HG02759 (cell line): ENCODE results near the gene ZNF343.

ENCODE experiments used
- ATAC-seq: cut with Tn5 transposase; IDR thresholded peaks from one replicate; pipeline ENCODE4 v1.9.1; 2021; ENCODE audit warnings: mild to moderate bottlenecking, moderate library complexity; ENCODE audit not compliant: unreplicated experiment

Gene ZNF343

DNA sequence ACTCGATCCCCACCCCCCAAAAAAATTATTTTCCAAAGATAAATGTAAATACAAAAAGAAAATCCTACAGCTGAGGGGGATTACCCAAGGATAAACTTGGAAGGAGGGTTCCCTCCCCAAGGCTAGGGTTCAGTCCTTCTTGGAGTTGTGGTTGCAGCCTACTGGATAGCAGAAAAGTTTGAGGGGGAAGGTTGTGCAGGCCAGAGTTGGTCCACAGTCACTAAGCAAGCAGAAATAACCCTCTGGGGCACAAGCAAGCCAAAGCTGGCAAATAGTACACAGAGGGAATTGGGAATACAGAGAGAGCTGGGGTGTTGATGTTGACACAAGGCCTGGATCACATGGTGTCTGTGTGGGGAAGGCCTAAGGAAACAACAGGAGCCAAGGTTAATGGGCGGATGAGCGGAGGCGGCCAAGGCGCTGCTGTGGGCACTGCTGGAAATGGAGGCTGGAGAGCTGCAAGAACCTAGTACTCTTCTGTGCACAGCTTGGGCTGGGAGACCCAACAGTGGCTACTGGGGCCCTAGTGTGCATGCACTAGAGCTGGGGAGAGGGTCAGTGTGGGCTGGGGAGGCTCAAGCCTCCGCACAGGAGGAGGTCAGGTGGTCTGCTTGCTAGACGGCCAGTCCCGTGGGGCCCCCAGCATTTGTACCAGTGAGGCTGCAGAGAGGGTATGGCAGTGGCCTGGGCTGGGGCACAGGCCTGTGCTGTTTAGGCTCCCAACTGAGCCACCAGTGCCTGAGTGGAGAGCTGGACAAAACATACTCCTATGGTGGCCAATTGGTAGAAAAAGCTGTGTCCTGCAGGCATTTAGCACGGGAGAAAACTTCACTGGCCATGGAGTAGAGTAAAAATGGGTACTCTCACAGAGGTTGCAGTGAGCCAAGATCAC lies 32.6 kb downstream of the ZNF343 start:
- ATAC-seq, result no peak

DNA sequence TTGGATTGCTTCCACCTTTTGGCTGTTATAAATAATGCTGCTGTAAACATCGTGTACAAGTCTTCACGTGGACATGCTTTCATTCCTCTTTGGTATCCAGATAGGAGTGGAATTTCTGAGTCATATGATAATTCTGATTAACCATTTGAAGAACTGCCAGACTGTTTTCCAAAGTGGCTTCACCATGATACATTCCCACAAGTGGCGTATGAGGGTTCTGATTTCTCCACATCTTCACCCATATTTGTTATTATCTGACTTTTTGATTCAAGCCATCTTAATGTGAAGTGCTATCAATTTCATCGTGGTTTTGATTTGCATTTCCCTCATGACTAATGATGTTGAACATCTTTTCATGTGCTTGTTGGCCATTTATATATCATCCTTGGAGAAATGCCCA lies 35.2 kb downstream of the ZNF343 start:
- ATAC-seq, result no peak

GRCh38 chr20:2470423-2471193 lies 38.1 kb downstream of the ZNF343 start, which contains the start of gene SNRPB:
Gene SNRPB, minus strand, starts transcription at chr20:2470789. Its CDS starts 99 bp downstream, at chr20:2470690.
- ATAC-seq, result peak; percentile 97

DNA sequence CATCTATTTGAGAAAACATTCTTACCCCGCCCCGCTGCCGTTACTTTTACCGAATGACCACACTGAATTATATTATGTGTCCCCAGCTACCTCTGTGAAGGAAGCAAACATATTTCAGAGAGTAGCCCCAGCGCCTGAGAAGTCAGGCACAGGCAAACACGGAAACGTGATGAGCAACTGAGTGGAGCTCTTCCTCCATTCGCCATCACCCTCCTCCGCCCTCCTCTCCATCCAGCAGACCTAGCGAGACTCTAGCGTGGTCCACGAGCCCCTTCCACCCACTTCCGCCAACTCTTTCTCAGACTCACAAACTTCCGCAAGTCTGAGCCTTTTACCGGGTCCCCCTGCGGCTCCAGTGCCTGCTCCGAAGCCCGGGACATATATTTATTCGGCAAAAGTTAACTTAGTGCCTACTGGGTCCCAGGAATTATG lies 38.7 kb downstream of the ZNF343 start:
- peak; percentile 25 for ATAC-seq

- no peak for ATAC-seq
Measured at GRCh38 chr20:2468581-2469407, 39.9 kb downstream of the ZNF343 start.

GRCh38 chr20:2467412-2467811 lies 41.3 kb downstream of the ZNF343 start:
- no peak for ATAC-seq

- no peak for ATAC-seq
Measured at GRCh38 chr20:2465100-2465499, 43.6 kb downstream of the ZNF343 start.

- ATAC-seq, result no peak
Measured at GRCh38 chr20:2463616-2464365, 44.9 kb downstream of the ZNF343 start.

DNA sequence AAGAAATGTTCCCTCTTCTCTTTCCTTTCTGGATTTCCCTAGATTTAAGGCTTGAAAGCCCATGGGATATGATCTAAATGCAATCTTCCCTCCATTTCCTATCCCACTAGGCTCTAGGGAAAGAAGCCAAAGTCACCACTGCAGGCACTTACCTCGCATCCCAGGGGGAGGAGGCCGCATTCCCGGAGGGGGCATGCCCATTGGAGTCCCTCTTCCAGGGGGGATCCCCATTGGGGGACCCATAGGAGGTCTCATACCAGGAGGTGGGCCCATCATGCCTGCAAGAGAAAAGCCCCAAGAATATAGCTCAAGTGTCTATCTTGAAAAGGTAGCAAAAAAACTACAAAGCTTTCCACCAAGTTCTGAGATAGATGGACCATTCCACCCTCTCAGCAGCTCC lies 46.2 kb downstream of the ZNF343 start:
- no peak for ATAC-seq

- no peak for ATAC-seq
Measured at GRCh38 chr20:2460752-2461424, 47.8 kb downstream of the ZNF343 start.

DNA sequence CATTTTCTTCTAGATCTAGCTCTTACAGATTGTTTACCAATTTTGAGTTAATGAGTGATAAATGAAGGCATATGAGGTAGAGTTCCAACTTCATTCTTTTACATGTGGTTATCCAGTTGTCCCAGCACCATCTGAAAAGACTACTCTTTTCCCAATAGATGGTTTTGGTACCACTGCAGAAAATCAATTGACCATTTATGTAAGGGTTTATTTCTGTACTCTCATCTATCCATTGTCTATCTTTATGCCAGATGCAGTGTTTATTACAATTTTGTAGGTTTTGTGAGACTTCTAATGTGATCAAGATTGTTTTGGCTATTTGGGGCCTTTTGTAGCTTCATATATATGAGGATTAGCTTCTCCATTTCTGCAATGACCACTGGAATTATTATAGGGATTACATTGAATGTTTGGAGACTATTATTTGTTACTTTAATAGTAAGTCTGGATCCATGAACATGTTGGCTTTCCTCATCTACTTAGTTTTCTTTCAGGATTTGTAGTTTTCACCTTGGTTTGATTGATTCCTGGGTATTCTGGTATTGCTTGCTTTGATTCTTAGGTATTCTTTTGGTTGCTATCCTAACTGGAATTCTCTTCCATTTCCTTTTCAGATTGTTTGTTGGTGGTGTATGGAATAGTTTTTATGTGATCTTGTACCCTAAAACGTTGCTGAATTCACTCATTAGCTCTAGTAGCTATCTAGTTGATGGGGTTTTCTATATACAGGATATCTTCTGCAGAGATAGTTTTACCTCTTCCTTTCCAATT lies 48.5 kb downstream of the ZNF343 start:
- no peak for ATAC-seq

GRCh38 chr20:2458919-2459499 lies 49.7 kb downstream of the ZNF343 start:
- ATAC-seq, result no peak

DNA sequence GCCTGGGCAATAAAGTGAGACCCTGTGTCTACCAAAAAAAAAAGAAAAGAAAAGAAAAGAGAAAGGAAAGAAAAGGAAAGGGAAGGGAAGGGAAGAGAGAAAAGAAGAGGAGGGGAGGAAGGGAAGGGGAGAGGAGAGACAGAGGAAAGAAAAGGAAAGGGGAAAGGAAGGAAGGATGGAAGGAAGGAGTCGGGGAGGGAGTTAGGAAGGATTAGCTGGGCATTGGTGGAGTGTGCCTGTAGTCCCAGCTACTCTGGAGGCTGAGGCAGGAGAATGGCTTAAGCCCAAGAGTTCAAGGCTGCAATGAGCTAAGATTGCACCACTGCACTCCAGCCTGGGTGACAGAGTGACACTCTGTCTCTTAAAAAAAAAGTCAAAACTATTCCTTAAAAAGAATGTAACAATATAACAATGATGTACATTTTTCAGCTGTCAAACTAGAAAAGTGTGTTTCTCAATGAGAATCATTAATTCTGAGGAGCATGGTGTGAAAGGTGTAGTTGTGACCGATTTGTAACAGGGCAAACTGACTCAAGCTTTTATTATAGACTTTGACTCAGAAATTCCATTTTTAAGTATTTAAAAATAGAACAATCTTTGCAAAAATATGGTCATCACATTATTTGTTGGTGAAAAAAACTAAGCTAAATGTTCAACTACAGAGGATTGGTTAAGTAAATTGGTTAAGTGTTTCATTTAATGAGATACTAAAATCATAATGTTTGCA lies 52.8 kb downstream of the ZNF343 start:
- ATAC-seq, result no peak

- no peak for ATAC-seq
Measured at GRCh38 chr20:2453792-2454191, 54.9 kb downstream of the ZNF343 start.

GRCh38 chr20:2451939-2452732 lies 56.6 kb downstream of the ZNF343 start:
- no peak for ATAC-seq

DNA sequence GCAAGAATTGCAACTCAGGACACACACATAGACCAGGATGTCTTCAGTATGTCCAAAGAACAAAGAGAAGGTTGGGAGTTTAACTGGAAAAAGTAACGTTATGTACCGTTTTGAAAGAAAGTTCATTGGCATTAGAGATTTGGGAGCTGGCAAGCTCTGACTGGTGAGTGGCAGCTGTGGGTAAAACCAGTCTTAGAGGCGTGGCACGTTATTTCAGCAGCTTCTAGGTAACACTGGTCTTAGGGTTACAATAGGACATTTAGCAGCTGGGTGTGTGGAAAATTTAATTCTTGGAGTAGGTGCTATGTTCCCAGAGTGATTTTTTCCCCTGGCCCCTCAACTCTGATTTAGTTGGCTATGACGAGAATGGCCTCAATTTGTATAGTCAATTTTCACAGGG lies 57.3 kb downstream of the ZNF343 start:
- no peak for ATAC-seq

DNA sequence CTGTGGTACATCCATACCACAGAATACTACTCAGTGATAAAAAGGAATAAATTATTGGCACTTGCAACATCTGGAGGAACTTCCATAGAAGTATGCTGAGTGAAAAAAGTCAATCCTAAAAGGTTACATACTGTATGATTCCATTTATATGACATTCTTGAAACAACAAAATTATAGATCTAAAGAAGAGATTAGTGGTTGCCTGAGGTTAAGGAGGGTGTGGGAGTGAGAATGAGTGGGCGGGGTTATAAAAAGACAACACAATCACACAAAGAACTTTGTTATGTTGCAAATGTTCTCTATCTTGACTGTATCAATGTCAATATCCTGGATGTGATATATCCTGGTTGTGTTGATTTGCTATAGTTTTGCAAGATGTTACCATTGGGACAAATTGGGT lies 59.3 kb downstream of the ZNF343 start:
- no peak for ATAC-seq
